DND-41 (cell line): ENCODE measurements around the gene C18orf63.

Experiments used
- CTCF ChIP-seq: IDR thresholded peaks from 2 replicates; pipeline ENCODE4 v1.5.1; 2012; ENCODE audit warnings: borderline replicate concordance, low read length, moderate library complexity, mild to moderate bottlenecking; ENCODE audit not compliant: poor library complexity, severe bottlenecking; ENCODE audit errors: extremely low read depth
- EZH2 ChIP-seq: IDR thresholded peaks from 3 replicates; pipeline ENCODE4 v1.6.1; 2012; ENCODE audit warnings: borderline replicate concordance, low read depth, mild to moderate bottlenecking, moderate library complexity, low read length, inconsistent platforms; ENCODE audit not compliant: severe bottlenecking

GRCh38 chr18:74278058-74278457 lies 37.6 kb upstream of the C18orf63 start:
- TF ChIP-seq EZH2 = no peak
- no peak for TF ChIP-seq CTCF
